ENCODE measurements around the gene ATP5PD.
A peak's percentile ranks its signal among the peaks of the same experiment; 100 is the strongest.
"Not testable (repeated sequence)": the region's sequence is repeated elsewhere in the genome, so short reads cannot be mapped to it uniquely, and the experiment has no call there.

The ATP5PD gene

GRCh38 chr17:75060434-75061054 lies 13.8 kb upstream of the ATP5PD start:
- ATAC-seq (replicated peaks; ENCODE audit: extremely low read depth, poor library complexity, severe bottlenecking), result no peak
- no peak overlapping the region for H3K4me3 Mint-ChIP-seq
- H3K4me1 Mint-ChIP-seq, result no peaks in the 10 kb centered on the region
- H3K36me3 Mint-ChIP-seq (ENCODE audit: insufficient read depth), result peaks cover 36% of the 10 kb centered on the region
- H3K27me3 Mint-ChIP-seq, result no peaks in the 10 kb centered on the region
- H3K27ac Mint-ChIP-seq (ENCODE audit: low read depth), result no peak overlapping the region
- no peak for DNase-seq (ENCODE audit: low spot score in 2 of 2)
- no peaks in the 10 kb centered on the region for H3K9me3 Mint-ChIP-seq

GRCh38 chr17:75059369-75060345 lies 12.9 kb upstream of the ATP5PD start:
- DNase-seq (ENCODE audit: low spot score in 2 of 2), result no peak
- ATAC-seq (replicated peaks; ENCODE audit: extremely low read depth, poor library complexity, severe bottlenecking), result no peak
- Mint-ChIP-seq H3K9me3 (no peaks in the 10 kb centered on the region), H3K4me3 (no peak overlapping the region), H3K27ac (ENCODE audit: low read depth) (no peak overlapping the region), H3K36me3 (ENCODE audit: insufficient read depth) (peaks cover 38% of the 10 kb centered on the region), H3K27me3 (no peaks in the 10 kb centered on the region), H3K4me1 (no peaks in the 10 kb centered on the region)

- Mint-ChIP-seq H3K27ac (ENCODE audit: low read depth) (no peak overlapping the region), H3K36me3 (ENCODE audit: insufficient read depth) (peaks cover 34% of the 10 kb centered on the region), H3K27me3 (no peaks in the 10 kb centered on the region), H3K4me3 (no peak overlapping the region), H3K4me1 (peaks cover 23% of the 10 kb centered on the region), H3K9me3 (no peaks in the 10 kb centered on the region)
- DNase-seq (ENCODE audit: low spot score in 2 of 2) (no peak), ATAC-seq (replicated peaks; ENCODE audit: extremely low read depth, poor library complexity, severe bottlenecking) (no peak)
These were observed 5.2 kb upstream of the ATP5PD start for GRCh38 chr17:75051941-75052340.

- DNase-seq (ENCODE audit: low spot score in 2 of 2) (no peak), ATAC-seq (replicated peaks; ENCODE audit: extremely low read depth, poor library complexity, severe bottlenecking) (no peak)
- no peaks in the 10 kb centered on the region for H3K27me3 Mint-ChIP-seq
These were observed 2.9 kb upstream of the ATP5PD start for GRCh38 chr17:75049706-75050105.

GRCh38 chr17:75049057-75049456 lies 2.3 kb upstream of the ATP5PD start:
- DNase-seq (ENCODE audit: low spot score in 2 of 2) (no peak), ATAC-seq (replicated peaks; ENCODE audit: extremely low read depth, poor library complexity, severe bottlenecking) (no peak)
- peaks cover 36% of the 10 kb centered on the region for H3K4me1 Mint-ChIP-seq

More at GRCh38 chr17:75049706-75050105, 2.9 kb upstream of the ATP5PD start:
- peaks cover 28% of the 10 kb centered on the region for H3K36me3 Mint-ChIP-seq (ENCODE audit: insufficient read depth)
- H3K27ac Mint-ChIP-seq (ENCODE audit: low read depth), result no peak overlapping the region
- H3K9me3 Mint-ChIP-seq, result no peaks in the 10 kb centered on the region
- peaks cover 33% of the 10 kb centered on the region for H3K4me1 Mint-ChIP-seq
- H3K4me3 Mint-ChIP-seq, result no peak overlapping the region

GRCh38 chr17:75048249-75048878 lies 1.6 kb upstream of the ATP5PD start:
- DNase-seq (ENCODE audit: low spot score in 2 of 2) (no peak), ATAC-seq (replicated peaks; ENCODE audit: extremely low read depth, poor library complexity, severe bottlenecking) (no peak)
- H3K27ac Mint-ChIP-seq (ENCODE audit: low read depth), result peak overlapping the region; percentile 93
- H3K36me3 Mint-ChIP-seq (ENCODE audit: insufficient read depth), result peaks cover 23% of the 10 kb centered on the region
- peaks cover 36% of the 10 kb centered on the region for H3K4me1 Mint-ChIP-seq
- H3K4me3 Mint-ChIP-seq, result peak overlapping the region; percentile 93
- no peaks in the 10 kb centered on the region for H3K9me3 Mint-ChIP-seq
- no peaks in the 10 kb centered on the region for H3K27me3 Mint-ChIP-seq

More at GRCh38 chr17:75049057-75049456, 2.3 kb upstream of the ATP5PD start:
- no peaks in the 10 kb centered on the region for H3K9me3 Mint-ChIP-seq
- H3K27me3 Mint-ChIP-seq, result no peaks in the 10 kb centered on the region
- peaks cover 27% of the 10 kb centered on the region for H3K36me3 Mint-ChIP-seq (ENCODE audit: insufficient read depth)
- H3K27ac Mint-ChIP-seq (ENCODE audit: low read depth), result no peak overlapping the region
- H3K4me3 Mint-ChIP-seq, result peak overlapping the region; percentile 93

- peaks cover 36% of the 10 kb centered on the region for H3K4me1 Mint-ChIP-seq
- H3K4me3 Mint-ChIP-seq, result peak overlapping the region; percentile 93
- DNase-seq (ENCODE audit: low spot score in 2 of 2) (no peak), ATAC-seq (replicated peaks; ENCODE audit: extremely low read depth, poor library complexity, severe bottlenecking) (peak; percentile 11)
- no peaks in the 10 kb centered on the region for H3K27me3 Mint-ChIP-seq
- H3K27ac Mint-ChIP-seq (ENCODE audit: low read depth), result peak overlapping the region; percentile 93
- no peaks in the 10 kb centered on the region for H3K9me3 Mint-ChIP-seq
- peaks cover 17% of the 10 kb centered on the region for H3K36me3 Mint-ChIP-seq (ENCODE audit: insufficient read depth)
These were observed 779 bp upstream of the ATP5PD start for GRCh38 chr17:75047398-75048098.

GRCh38 chr17:75045946-75046406 lies 793 bp downstream of the ATP5PD start:
- peak overlapping the region; percentile 93 for H3K4me3 Mint-ChIP-seq
- H3K4me1 Mint-ChIP-seq, result peaks cover 31% of the 10 kb centered on the region
- not testable (repeated sequence) for ATAC-seq (replicated peaks; ENCODE audit: extremely low read depth, poor library complexity, severe bottlenecking); DNase-seq (ENCODE audit: low spot score in 2 of 2); H3K9me3 Mint-ChIP-seq; H3K27me3 Mint-ChIP-seq
- H3K27ac Mint-ChIP-seq (ENCODE audit: low read depth), result peak overlapping the region; percentile 96
- H3K36me3 Mint-ChIP-seq (ENCODE audit: insufficient read depth), result peaks cover 18% of the 10 kb centered on the region

GRCh38 chr17:75044716-75045115 lies 2.1 kb downstream of the ATP5PD start:
- Mint-ChIP-seq H3K27ac (ENCODE audit: low read depth) (no peak overlapping the region), H3K27me3 (no peaks in the 10 kb centered on the region), H3K36me3 (ENCODE audit: insufficient read depth) (peaks cover 25% of the 10 kb centered on the region), H3K4me3 (peak overlapping the region; percentile 59), H3K9me3 (no peaks in the 10 kb centered on the region), H3K4me1 (peaks cover 31% of the 10 kb centered on the region)
- no peak for DNase-seq (ENCODE audit: low spot score in 2 of 2)
- ATAC-seq (replicated peaks; ENCODE audit: extremely low read depth, poor library complexity, severe bottlenecking), result no peak

GRCh38 chr17:75043789-75044188 lies 3.0 kb downstream of the ATP5PD start:
- peaks cover 28% of the 10 kb centered on the region for H3K4me1 Mint-ChIP-seq

GRCh38 chr17:75041656-75042280 lies 5.0 kb downstream of the ATP5PD start:
- Mint-ChIP-seq H3K27me3 (no peaks in the 10 kb centered on the region), H3K4me1 (peaks cover 17% of the 10 kb centered on the region), H3K4me3 (no peak overlapping the region), H3K36me3 (ENCODE audit: insufficient read depth) (peaks cover 35% of the 10 kb centered on the region), H3K27ac (ENCODE audit: low read depth) (no peak overlapping the region), H3K9me3 (no peaks in the 10 kb centered on the region)
- ATAC-seq (replicated peaks; ENCODE audit: extremely low read depth, poor library complexity, severe bottlenecking), result no peak
- no peak for DNase-seq (ENCODE audit: low spot score in 2 of 2)

More at GRCh38 chr17:75043789-75044188, 3.0 kb downstream of the ATP5PD start:
- H3K27ac Mint-ChIP-seq (ENCODE audit: low read depth); H3K27me3 Mint-ChIP-seq; ATAC-seq (replicated peaks; ENCODE audit: extremely low read depth, poor library complexity, severe bottlenecking); H3K4me3 Mint-ChIP-seq; H3K9me3 Mint-ChIP-seq; DNase-seq (ENCODE audit: low spot score in 2 of 2): not testable (repeated sequence)
- peaks cover 30% of the 10 kb centered on the region for H3K36me3 Mint-ChIP-seq (ENCODE audit: insufficient read depth)
